Fibroblast of gingiva (primary cell): ENCODE measurements around the gene NR2F1-AS1.
A peak's percentile ranks its signal among the peaks of the same experiment; 100 is the strongest.

ENCODE experiments used
- DNase-seq: peaks from one replicate; pipeline ENCODE4 v3.0.0-alpha.2; 2011; ENCODE audit warnings: low read depth

Gene NR2F1-AS1

GRCh38 chr5:93580927-93581445 is at the start of gene NR2F1-AS1:
TSS of gene NR2F1-AS1 (minus strand) at chr5:93581219.
- peak; percentile 55 for DNase-seq

DNA sequence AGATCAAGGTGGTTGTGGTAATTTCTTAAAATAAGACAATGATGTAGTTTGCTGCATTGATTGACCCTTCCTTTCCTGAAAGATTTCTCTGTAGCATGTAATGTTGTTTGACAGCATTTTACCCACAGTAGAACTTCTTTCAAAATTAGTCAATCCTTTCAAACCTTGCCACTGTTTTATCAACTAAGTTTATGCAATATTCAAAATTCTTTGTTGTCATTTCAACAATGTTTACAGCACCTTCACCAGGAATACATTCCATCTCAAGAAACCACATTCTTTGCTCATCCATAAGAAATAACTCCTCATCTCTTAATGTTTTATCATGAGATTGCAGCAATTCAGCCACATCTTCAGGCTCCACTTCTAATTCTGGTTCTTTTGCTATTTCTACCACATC is 45.8 kb upstream of the NR2F1-AS1 start:
- DNase-seq = no peak

- DNase-seq = no peak
Observed at GRCh38 chr5:93623153-93623552, 42.1 kb upstream of the NR2F1-AS1 start.

DNA sequence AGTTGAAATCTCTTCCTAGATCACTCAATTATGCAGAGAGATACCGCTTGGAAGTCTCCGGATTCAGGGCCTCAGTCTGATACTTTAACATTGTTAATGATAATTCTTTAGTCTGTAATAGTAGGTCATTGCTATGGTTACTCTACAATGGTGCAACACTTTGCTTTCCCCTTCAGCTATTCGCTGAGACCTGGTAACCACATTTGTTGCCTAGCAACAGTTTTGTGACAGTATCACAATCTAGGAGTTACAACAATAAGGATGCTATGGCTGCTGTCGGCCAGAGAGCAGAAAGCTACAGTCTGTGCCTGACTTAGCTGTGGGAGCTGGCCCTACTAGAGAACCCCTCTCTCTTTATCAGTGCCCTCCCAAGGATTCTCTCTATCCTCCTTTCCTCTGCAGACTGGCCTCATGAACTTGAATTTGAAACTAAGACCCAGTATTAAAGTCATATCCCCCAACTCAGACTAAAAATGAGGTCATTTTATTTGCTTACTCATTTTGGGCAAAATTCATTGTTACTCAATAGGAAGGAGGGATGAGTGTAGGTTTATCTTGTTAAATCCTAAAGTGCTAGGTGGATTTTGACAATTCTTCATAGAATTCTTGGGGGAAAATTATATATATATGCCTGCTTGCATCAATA is 41.3 kb upstream of the NR2F1-AS1 start:
- peak; percentile 83 for DNase-seq

DNA sequence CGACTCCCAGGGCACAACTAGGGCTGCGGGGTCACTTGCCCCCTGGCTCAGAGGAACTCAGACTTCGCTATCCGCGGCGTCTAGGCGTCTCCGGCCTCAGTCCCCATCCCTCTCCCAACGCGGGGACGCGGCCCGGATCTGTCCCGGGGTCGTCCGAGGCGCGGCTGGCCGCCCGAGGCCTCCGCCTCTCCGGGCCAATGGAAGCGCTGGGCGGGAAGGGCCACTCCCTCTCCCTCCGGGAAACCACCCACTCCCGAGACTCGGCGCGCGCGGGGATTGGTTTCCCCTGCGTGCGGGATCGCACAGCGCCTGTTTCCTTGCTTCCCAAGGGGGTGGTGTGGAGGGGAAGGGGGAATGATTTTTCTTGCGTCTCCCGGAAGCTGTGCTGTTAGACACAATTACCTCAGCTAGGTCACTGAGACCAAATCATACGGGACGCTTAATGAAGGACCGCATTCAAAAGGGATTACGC is 40.3 kb upstream of the NR2F1-AS1 start:
- peak; percentile 67 for DNase-seq

GRCh38 chr5:93620487-93621326 is 39.7 kb upstream of the NR2F1-AS1 start:
- DNase-seq = peak; percentile 59

GRCh38 chr5:93616538-93617174 is 35.6 kb upstream of the NR2F1-AS1 start:
- no peak for DNase-seq

- DNase-seq = no peak
Observed at GRCh38 chr5:93612855-93613243, 31.8 kb upstream of the NR2F1-AS1 start.

DNA sequence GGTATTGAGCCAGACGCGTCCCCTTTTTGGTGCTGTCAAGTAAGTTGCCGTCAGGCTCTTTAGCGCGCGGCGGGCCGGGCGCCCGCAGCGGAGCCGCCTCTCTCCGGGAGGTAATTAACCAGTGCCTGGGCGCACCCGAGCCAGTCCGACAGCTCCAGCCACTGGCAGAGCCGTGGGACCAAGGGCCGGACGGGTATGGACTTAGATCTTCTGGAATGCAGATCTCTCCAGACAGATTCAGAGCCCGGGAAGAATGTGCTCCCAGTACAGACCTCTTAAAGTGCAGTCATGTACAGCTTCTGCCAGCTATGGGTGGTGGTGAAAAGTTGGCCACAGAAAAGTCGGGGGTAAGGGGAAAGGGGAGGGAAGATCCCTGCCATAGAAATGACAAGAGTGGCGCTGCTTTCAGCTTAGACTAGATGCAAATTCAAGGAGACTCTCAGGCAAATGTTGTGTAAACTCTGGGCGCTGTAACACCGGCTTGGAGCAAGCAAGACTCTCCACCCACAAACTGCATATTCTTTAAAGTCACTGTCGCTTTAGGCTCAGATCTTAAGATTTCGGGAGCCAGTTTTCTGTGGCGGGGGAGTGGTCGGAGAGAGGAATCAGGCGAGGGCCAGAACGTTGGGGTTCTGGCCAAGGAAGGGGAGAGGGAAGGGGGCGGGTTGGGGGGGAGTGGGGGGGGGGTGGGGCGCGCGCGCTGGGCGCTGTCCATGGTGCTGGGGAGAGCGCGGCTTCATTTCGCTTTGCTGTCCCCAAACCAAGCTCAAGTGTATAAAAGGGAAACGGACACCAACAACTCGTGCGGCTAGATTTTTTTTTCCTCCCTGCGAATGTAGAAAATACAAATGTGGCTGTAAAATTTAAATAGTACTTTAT is 31.2 kb upstream of the NR2F1-AS1 start:
- peak; percentile 37 for DNase-seq

GRCh38 chr5:93611273-93611975 is 30.4 kb upstream of the NR2F1-AS1 start:
- no peak for DNase-seq

DNA sequence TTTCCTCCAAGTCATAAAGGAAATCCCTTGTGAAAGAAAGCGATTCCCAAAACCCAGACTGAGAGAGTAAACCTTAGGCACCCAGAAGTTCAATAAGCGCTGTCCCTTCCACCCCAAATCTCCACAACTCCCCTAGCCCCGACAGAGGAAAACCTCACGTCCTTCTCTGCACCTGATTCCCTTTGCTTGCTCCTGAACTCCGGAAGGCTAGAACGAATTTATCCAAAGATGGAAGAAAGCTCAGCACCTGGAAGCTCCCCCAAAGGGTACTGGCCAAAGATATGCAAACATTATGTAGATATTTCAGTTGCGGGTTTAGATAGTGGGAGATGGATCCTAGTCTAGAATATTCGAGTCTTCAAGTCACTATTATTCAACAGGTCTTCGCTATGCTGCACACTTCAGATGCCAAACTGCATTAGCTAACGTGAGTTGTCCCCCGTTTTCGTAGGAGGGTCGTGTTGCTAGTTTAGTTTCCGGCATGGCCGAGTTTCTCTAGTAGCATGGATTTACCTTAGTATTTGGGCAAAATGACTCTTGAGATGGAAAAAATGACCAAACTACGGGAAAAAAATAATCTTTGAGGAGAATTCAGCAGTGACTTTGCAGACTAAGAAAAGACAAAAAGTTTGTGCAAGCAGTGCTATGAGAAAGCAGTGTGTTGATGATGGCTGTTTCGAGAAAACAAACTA is 29.7 kb upstream of the NR2F1-AS1 start:
- DNase-seq = no peak

- DNase-seq = no peak
Observed at GRCh38 chr5:93609762-93610161, 28.7 kb upstream of the NR2F1-AS1 start.

- DNase-seq = no peak
Observed at GRCh38 chr5:93608855-93609254, 27.8 kb upstream of the NR2F1-AS1 start.

DNA sequence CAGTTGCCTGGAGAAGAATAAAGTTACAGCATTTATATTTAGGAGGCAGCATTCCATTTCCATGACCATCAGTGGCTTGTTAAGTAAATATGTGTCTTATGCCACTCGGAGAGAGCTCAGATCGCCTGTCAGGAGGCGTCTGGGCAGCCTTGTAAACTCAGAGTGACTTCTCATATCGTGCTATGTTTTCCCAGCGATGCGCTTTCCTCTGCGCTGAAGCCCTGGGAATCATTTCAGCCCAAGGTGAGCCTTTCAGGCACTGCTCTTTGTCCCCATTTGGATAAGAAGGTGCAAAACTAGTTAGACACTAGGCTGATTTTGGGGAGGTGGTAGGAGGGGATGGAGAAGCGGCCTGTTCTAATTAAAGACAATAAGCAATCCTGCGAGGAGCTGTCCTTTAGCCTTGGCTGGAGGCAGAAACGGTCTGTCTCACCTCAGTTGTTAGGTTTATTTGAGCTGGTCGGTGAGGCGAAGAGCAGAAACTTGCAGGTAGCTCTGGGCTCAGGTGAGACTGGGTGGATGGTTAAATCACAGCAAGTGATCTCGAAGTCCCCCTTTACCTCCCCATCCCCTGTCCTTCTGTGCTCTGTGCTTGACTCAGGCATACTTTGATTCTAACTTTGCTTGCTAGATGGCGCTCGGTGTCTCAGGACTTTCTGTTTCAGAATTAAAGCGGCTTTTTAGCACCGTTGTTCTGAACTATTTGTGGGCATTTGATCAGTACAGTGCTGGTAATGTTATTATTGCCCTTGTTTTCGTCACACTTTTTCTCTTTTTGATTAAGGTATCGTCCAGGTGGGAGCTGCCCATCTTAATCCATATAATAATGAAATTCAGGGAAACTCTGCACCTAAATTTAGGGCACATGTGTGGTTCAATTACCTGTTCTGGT is 26.6 kb upstream of the NR2F1-AS1 start:
- peak; percentile 48 for DNase-seq

GRCh38 chr5:93606382-93606752 is 25.3 kb upstream of the NR2F1-AS1 start:
- DNase-seq = no peak

DNA sequence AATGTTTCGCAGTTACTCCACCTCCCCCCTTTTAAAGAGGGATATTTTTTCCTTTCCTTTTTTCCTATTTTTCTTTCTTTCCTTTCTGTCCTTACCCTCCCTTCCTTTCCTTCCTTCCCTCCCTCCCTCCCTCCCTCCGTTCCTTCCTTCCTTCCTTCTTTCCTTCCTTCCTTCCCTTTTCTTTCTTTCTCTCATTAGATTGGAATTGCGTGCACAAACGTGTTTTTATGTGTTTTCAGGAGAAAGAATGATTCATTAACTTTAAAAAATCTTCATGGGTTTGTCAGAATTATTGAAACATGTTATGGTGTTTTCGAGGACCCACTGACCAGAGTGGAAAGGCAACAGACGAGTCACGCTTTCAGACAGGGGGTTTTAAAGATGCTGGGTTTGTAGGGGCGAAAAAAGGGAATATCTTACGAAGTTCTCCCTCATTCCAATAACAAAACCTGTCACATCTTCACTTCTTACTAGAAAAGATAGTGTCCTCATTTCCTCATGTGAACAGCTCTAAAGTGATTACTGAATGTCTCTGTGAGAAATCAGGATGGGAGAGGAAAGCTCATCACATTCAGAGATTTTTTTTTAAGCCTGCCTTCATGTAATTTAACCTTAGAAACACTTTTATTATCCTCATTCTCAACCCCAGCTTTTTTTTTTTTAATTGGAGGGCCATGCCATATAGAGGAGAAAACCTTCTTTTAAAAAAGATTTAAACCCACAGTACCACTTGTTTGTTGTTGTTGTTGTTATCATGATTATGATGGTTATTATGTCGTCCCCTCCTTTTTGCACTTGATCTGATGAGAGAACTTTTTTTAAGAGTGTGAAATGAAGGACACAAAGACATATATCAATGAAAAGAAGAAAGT is 23.9 kb upstream of the NR2F1-AS1 start:
- DNase-seq = no peak

DNA sequence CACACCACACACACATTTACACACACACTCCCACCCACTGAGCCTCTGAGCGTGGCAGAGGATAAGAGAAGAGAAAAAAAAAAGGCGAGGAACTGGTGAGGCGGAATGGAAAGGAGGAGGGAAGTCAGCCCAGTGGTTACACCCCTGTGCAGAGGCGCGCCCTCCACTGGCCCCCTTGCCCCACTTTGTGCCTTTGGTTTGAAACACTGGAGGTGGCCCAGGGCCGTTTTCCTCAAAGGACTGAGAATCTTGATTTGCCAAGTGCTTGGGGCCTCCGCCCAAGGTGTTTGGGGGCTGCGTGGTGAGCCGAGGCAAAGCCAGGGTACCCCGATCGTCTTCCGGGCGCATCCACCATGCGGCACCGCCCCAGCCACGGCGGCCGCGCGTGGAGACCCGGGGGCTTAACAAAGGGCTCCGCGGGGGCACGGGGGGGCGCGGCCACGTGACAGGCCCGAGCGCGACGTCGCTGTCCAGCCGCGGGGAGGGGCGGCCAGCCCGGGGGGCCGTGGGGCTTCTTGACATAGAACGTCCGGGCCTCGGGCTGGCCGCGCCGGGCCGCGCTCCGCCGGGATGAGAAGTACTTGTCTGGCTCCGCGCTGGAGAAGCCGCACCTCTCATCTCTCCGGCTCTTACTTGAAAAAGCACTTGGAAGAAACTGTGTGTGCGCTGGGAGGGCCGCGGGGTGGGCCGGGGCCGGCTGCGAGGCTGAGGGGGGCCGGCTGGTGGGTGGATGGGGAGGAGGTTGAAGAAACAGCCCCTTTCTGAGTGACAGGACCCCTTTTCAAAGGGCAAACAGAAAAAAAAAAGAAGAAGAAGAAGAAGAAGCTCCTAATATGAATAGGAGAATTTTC is 23.0 kb upstream of the NR2F1-AS1 start:
- DNase-seq = no peak
